Esophagus muscularis mucosa (tissue), 4 donors: Measurements from ENCODE around the gene PTTG1IP. TPM values are rescaled to one million over a fixed set of nuclear protein-coding genes. Genes with fewer than 3 reads are reported as not detected.
"Not testable (repeated sequence)": the region's sequence is repeated elsewhere in the genome, so short reads cannot be mapped to it uniquely, and the experiment has no call there.

Experiments
- DNase-seq: peaks from one replicate; pipeline ENCODE4 v3.0.0-alpha.2; 2017; ENCODE audit errors: extremely low spot score
- H3K27ac ChIP-seq, 4 donors: fragments of 200-600 bp; sonication (generic); replicated peaks in 1 of 4; 1 replicate in 3 of 4; 2 replicates in 1 of 4; pipeline ENCODE4 v1.5.1; 2016 to 2019; ENCODE audit warnings: mild to moderate bottlenecking in 1 of 4
- H3K27me3 ChIP-seq, 4 donors: fragments of 200-600 bp; sonication (generic); one replicate each; pipeline versions ENCODE4 v1.5.1 to v1.6.0; 2016 to 2019
- H3K36me3 ChIP-seq, 4 donors: fragments of 200-600 bp; sonication (generic); one replicate each; pipeline ENCODE4 v1.5.1; 2016 to 2019
- H3K4me1 ChIP-seq, 4 donors: fragments of 200-600 bp; sonication (generic); one replicate each; pipeline ENCODE4 v1.5.1; 2016 to 2019
- H3K4me3 ChIP-seq, 4 donors: fragments of 200-600 bp; sonication (generic); 1 replicate in 2 of 4; 2 replicates in 2 of 4; pipeline ENCODE4 v1.5.1; 2016 to 2019; ENCODE audit warnings: mild to moderate bottlenecking in 4 of 4, moderate library complexity in 1 of 4
- H3K9me3 ChIP-seq, 4 donors: fragments of 200-600 bp; sonication (generic); 1 replicate in 3 of 4; 2 replicates in 1 of 4; pipeline ENCODE4 v1.5.1; 2016 to 2019
- CTCF ChIP-seq, 3 experiments: fragments of 200-600 bp in 2 of 3; fragments of 450-650 bp in 1 of 3; sonication (generic) in 2 of 3; IDR thresholded peaks; one replicate each; pipeline ENCODE4 v1.5.1; 2017 to 2019; ENCODE audit warnings: antibody characterized with exemption in 3 of 3, mild to moderate bottlenecking in 2 of 3, moderate library complexity in 1 of 3
- EP300 ChIP-seq: sonication (generic); formaldehyde crosslinking; IDR thresholded peaks from one replicate; pipeline ENCODE4 v1.6.1; 2017; ENCODE audit warnings: antibody characterized with exemption
- POLR2A ChIP-seq: fragments of 450-650 bp; IDR thresholded peaks from one replicate; pipeline ENCODE4 v1.6.1; 2017; ENCODE audit warnings: antibody characterized with exemption, moderate library complexity, mild to moderate bottlenecking, low read depth
- POLR2AphosphoS5 ChIP-seq, 2 donors: sonication (generic); formaldehyde crosslinking; IDR thresholded peaks; one replicate each; pipeline ENCODE4 v1.6.1; 2017; ENCODE audit warnings: antibody characterized with exemption in 2 of 2
- WGBS: methylation state at CpG from one replicate; pipeline ENCODE4 v1.1.5; 2018; 5-methylcytosine and 5-hydroxymethylcytosine counted together
- intact Hi-C: fragments of 100-400 bp; cut with DNase I; formaldehyde crosslinking; loops from one replicate; pipeline ENCODE4 v1.15.1; 2023
- total RNA-seq, 4 donors: library from RNA; depleted of rRNA; stranded (reverse); fragments of >200 nt; gene quantifications; one replicate each; pipeline versions ENCODE4 v1.1.0 to v1.2.1, GENCODE V29; 2016

PTTG1IP gene
- total RNA-seq, 4 donors from 2014 or later: 222 to 382 (median 302) TPM

GRCh38 chr21:44834951-44835646 lies 38.4 kb downstream of the PTTG1IP start:
- WGBS: 91% methylated on average over 25 of the region's 29 CpGs
- Histone ChIP-seq H3K27me3 (no peaks in the 10 kb centered on the region), H3K4me3 (no peak overlapping the region), H3K36me3 (no peaks in the 10 kb centered on the region), H3K4me1 (peaks cover 5 to 10% (median 9%) of the 10 kb centered on the region in 4 donors), H3K9me3 (no peaks in the 10 kb centered on the region), H3K27ac (no peak overlapping the region)
- TF ChIP-seq POLR2A: no peak
- TF ChIP-seq CTCF (IDR thresholded peaks at IDR 0.05): no peak
- no peak for TF ChIP-seq EP300
- intact Hi-C loops: no loop called here
- no peak for DNase-seq

GRCh38 chr21:44834231-44834950 lies 39.1 kb downstream of the PTTG1IP start:
- H3K27ac ChIP-seq: no peak overlapping the region
- peaks cover 5 to 10% (median 9%) of the 10 kb centered on the region in 4 donors for H3K4me1 ChIP-seq
- no peak for DNase-seq
- peaks cover 0 to 3% (median under 1%) of the 10 kb centered on the region in 4 donors for H3K9me3 ChIP-seq
- 86% methylated on average over 20 of the region's 26 CpGs for WGBS
- TF ChIP-seq POLR2A (no peak), POLR2AphosphoS5 (IDR thresholded peaks at IDR 0.05) (no peak), EP300 (no peak), CTCF (IDR thresholded peaks at IDR 0.05) (no peak)
- H3K27me3 ChIP-seq: no peaks in the 10 kb centered on the region
- no peak overlapping the region for H3K4me3 ChIP-seq
- intact Hi-C loops: no loop called here
- H3K36me3 ChIP-seq: no peaks in the 10 kb centered on the region

- intact Hi-C loops: no loop called here
- Histone ChIP-seq H3K27me3 (no peaks in the 10 kb centered on the region), H3K4me1 (peaks cover 5 to 10% (median 9%) of the 10 kb centered on the region in 4 donors), H3K4me3 (no peak overlapping the region), H3K9me3 (peaks cover 0 to 10% (median 5%) of the 10 kb centered on the region in 4 donors), H3K36me3 (no peaks in the 10 kb centered on the region), H3K27ac (no peak overlapping the region)
- no peak for DNase-seq
- TF ChIP-seq EP300 (no peak), POLR2A (no peak), POLR2AphosphoS5 (IDR thresholded peaks at IDR 0.05) (no peak), CTCF (IDR thresholded peaks at IDR 0.05) (no peak)
- 86% methylated on average over 5 of the region's 5 CpGs for WGBS
Observed at GRCh38 chr21:44833663-44834062, 39.8 kb downstream of the PTTG1IP start.

GRCh38 chr21:44832516-44833255 lies 40.8 kb downstream of the PTTG1IP start:
- DNase-seq, intact Hi-C loops: not testable (repeated sequence)
- 86% methylated on average over 23 of the region's 23 CpGs for WGBS

GRCh38 chr21:44831227-44831860 lies 42.1 kb downstream of the PTTG1IP start:
- TF ChIP-seq EP300 (no peak), POLR2AphosphoS5 (IDR thresholded peaks at IDR 0.05) (no peak), CTCF (IDR thresholded peaks at IDR 0.05) (no peak), POLR2A (no peak)
- intact Hi-C loops: no loop called here
- Histone ChIP-seq H3K27me3 (no peaks in the 10 kb centered on the region), H3K27ac (no peak overlapping the region), H3K9me3 (peaks cover 0 to 21% (median 16%) of the 10 kb centered on the region in 4 donors), H3K36me3 (no peaks in the 10 kb centered on the region), H3K4me3 (no peak overlapping the region), H3K4me1 (peaks cover 0 to under 1% (median under 1%) of the 10 kb centered on the region in 4 donors)
- DNase-seq: no peak
- 69% methylated on average over 7 of the region's 7 CpGs for WGBS

More at GRCh38 chr21:44832516-44833255, 40.8 kb downstream of the PTTG1IP start:
- not testable (repeated sequence) for H3K4me3 ChIP-seq, H3K27ac ChIP-seq, H3K27me3 ChIP-seq, H3K4me1 ChIP-seq, H3K36me3 ChIP-seq
- peaks cover 0 to 19% (median 14%) of the 10 kb centered on the region in 4 donors for H3K9me3 ChIP-seq
